ENCODE measurements around the gene AKAP4.

The AKAP4 gene

GRCh38 chrX:50198348-50198747, 2.5 kb downstream of the AKAP4 start:
- no peak for TF ChIP-seq REST (IDR thresholded peaks at IDR 0.05; ENCODE audit: low read depth)
- TF ChIP-seq USF1 (IDR thresholded peaks at IDR 0.05), result no peak
- TF ChIP-seq MAX (IDR thresholded peaks at IDR 0.05), result no peak
- no peak for TF ChIP-seq YY1 (IDR thresholded peaks at IDR 0.05; ENCODE audit: low read depth)
- TF ChIP-seq EP300 (IDR thresholded peaks at IDR 0.05; ENCODE audit: borderline replicate concordance), result no peak
- TF ChIP-seq EGR1 (IDR thresholded peaks at IDR 0.05), result no peak
- no peak for TF ChIP-seq CEBPB (IDR thresholded peaks at IDR 0.05)
- no peak for TF ChIP-seq FOXM1 (IDR thresholded peaks at IDR 0.05; ENCODE audit: borderline replicate concordance, low read depth)
- no peak for TF ChIP-seq RAD21 (IDR thresholded peaks at IDR 0.05; ENCODE audit: low read depth)

GRCh38 chrX:50188859-50189600, 11.8 kb downstream of the AKAP4 start:
- TF ChIP-seq USF1 (IDR thresholded peaks at IDR 0.05) (no peak), TEAD4 (IDR thresholded peaks at IDR 0.05) (no peak), CEBPB (IDR thresholded peaks at IDR 0.05) (no peak), RAD21 (IDR thresholded peaks at IDR 0.05; ENCODE audit: low read depth) (no peak), EP300 (IDR thresholded peaks at IDR 0.05; ENCODE audit: borderline replicate concordance) (no peak), REST (IDR thresholded peaks at IDR 0.05; ENCODE audit: low read depth) (no peak), TAF1 (IDR thresholded peaks at IDR 0.05; ENCODE audit: low read depth) (no peak)

GRCh38 chrX:50183891-50184290, 16.9 kb downstream of the AKAP4 start:
- no peak for TF ChIP-seq EGR1 (IDR thresholded peaks at IDR 0.05)
- no peak for TF ChIP-seq REST (IDR thresholded peaks at IDR 0.05; ENCODE audit: low read depth)
- TF ChIP-seq CREB1 (IDR thresholded peaks at IDR 0.05; ENCODE audit: low read depth), result no peak
- no peak for TF ChIP-seq FOXM1 (IDR thresholded peaks at IDR 0.05; ENCODE audit: borderline replicate concordance, low read depth)
- no peak for TF ChIP-seq TCF12 (IDR thresholded peaks at IDR 0.05; ENCODE audit: low read depth)
- TF ChIP-seq USF1 (IDR thresholded peaks at IDR 0.05), result no peak
- no peak for TF ChIP-seq EP300 (IDR thresholded peaks at IDR 0.05; ENCODE audit: borderline replicate concordance)
- no peak for TF ChIP-seq CEBPB (IDR thresholded peaks at IDR 0.05)
- no peak for TF ChIP-seq TAF1 (IDR thresholded peaks at IDR 0.05; ENCODE audit: low read depth)
- TF ChIP-seq YY1 (IDR thresholded peaks at IDR 0.05; ENCODE audit: low read depth), result no peak
- no peak for TF ChIP-seq MAX (IDR thresholded peaks at IDR 0.05)
- no peak for TF ChIP-seq TEAD4 (IDR thresholded peaks at IDR 0.05)
- no peak for TF ChIP-seq ZBTB7A (IDR thresholded peaks at IDR 0.05; ENCODE audit: low read depth)
- no peak for TF ChIP-seq NFIC (IDR thresholded peaks at IDR 0.05)
- no peak for TF ChIP-seq RAD21 (IDR thresholded peaks at IDR 0.05; ENCODE audit: low read depth)
